ENCODE measurements around the gene OR4C11. TPM values are rescaled to one million over a fixed set of nuclear protein-coding genes. Genes with fewer than 3 reads are reported as not detected.

OR4C11 gene
- total and polyA plus RNA-seq, 2 experiments from 2014 or later, result not detected

Other genes with a start within 250 kb of the OR4C11 start
- not detected in 2 replicates for gene OR4A15, start 239.7 kb downstream of the OR4C11 start, total RNA-seq (2014; rRNA removed; shearing (Covaris generic))
- not detected in 2 replicates for gene OR4A15, start 239.7 kb downstream of the OR4C11 start, polyA plus RNA-seq (2016; fragmentation: Nextera tagmentation; extraction: Ambion mirVana)
- not detected in 2 replicates for gene OR4C15, start 53.2 kb downstream of the OR4C11 start, total RNA-seq (2014; rRNA removed; shearing (Covaris generic))
- gene OR4C15, start 53.2 kb downstream of the OR4C11 start, polyA plus RNA-seq (2016; fragmentation: Nextera tagmentation; extraction: Ambion mirVana), result not detected in 2 replicates
- gene OR4C16, start 35.5 kb downstream of the OR4C11 start, total RNA-seq (2014; rRNA removed; shearing (Covaris generic)), result not detected in 2 replicates
- not detected in 2 replicates for gene OR4C16, start 35.5 kb downstream of the OR4C11 start, polyA plus RNA-seq (2016; fragmentation: Nextera tagmentation; extraction: Ambion mirVana)
- gene OR4P4, start 27.5 kb upstream of the OR4C11 start, total RNA-seq (2014; rRNA removed; shearing (Covaris generic)), result not detected in 2 replicates
- gene OR4P4, start 27.5 kb upstream of the OR4C11 start, polyA plus RNA-seq (2016; fragmentation: Nextera tagmentation; extraction: Ambion mirVana), result not detected in 2 replicates
- not detected in 2 replicates for gene OR4S2, start 40.7 kb upstream of the OR4C11 start, total RNA-seq (2014; rRNA removed; shearing (Covaris generic))
- gene OR4S2, start 40.7 kb upstream of the OR4C11 start, polyA plus RNA-seq (2016; fragmentation: Nextera tagmentation; extraction: Ambion mirVana), result not detected in 2 replicates
- gene OR4C6, start 54.6 kb upstream of the OR4C11 start, total RNA-seq (2014; rRNA removed; shearing (Covaris generic)), result not detected in 2 replicates
- gene OR4C6, start 54.6 kb upstream of the OR4C11 start, polyA plus RNA-seq (2016; fragmentation: Nextera tagmentation; extraction: Ambion mirVana), result not detected in 2 replicates
- not detected in 2 replicates for gene OR5D13, start 165.8 kb upstream of the OR4C11 start, total RNA-seq (2014; rRNA removed; shearing (Covaris generic))
- not detected in 2 replicates for gene OR5D13, start 165.8 kb upstream of the OR4C11 start, polyA plus RNA-seq (2016; fragmentation: Nextera tagmentation; extraction: Ambion mirVana)
- not detected in 2 replicates for gene OR5D14, start 187.9 kb upstream of the OR4C11 start, total RNA-seq (2014; rRNA removed; shearing (Covaris generic))
- gene OR5D14, start 187.9 kb upstream of the OR4C11 start, polyA plus RNA-seq (2016; fragmentation: Nextera tagmentation; extraction: Ambion mirVana), result not detected in 2 replicates
- not detected in 2 replicates for gene OR5L1, start 203.7 kb upstream of the OR4C11 start, total RNA-seq (2014; rRNA removed; shearing (Covaris generic))
- not detected in 2 replicates for gene OR5L1, start 203.7 kb upstream of the OR4C11 start, polyA plus RNA-seq (2016; fragmentation: Nextera tagmentation; extraction: Ambion mirVana)
- gene OR5D18, start 212.0 kb upstream of the OR4C11 start, total RNA-seq (2014; rRNA removed; shearing (Covaris generic)), result not detected in 2 replicates
- not detected in 2 replicates for gene OR5D18, start 212.0 kb upstream of the OR4C11 start, polyA plus RNA-seq (2016; fragmentation: Nextera tagmentation; extraction: Ambion mirVana)
- not detected in 2 replicates for gene OR5L2, start 219.6 kb upstream of the OR4C11 start, total RNA-seq (2014; rRNA removed; shearing (Covaris generic))
- gene OR5L2, start 219.6 kb upstream of the OR4C11 start, polyA plus RNA-seq (2016; fragmentation: Nextera tagmentation; extraction: Ambion mirVana), result not detected in 2 replicates
- not detected in 2 replicates for gene OR5D16, start 231.1 kb upstream of the OR4C11 start, total RNA-seq (2014; rRNA removed; shearing (Covaris generic))
- gene OR5D16, start 231.1 kb upstream of the OR4C11 start, polyA plus RNA-seq (2016; fragmentation: Nextera tagmentation; extraction: Ambion mirVana), result not detected in 2 replicates